Activated naive CD4-positive, alpha-beta T cell treated with anti-CD3 and anti-CD28 coated beads, Interleukin-2, amount 50 U/mL, for 72 hours (primary cell): ENCODE results near the gene DGKA. TPM values are rescaled to one million over a fixed set of nuclear protein-coding genes. Genes with fewer than 3 reads are reported as not detected.
"Not testable (repeated sequence)": the region's sequence is repeated elsewhere in the genome, so short reads cannot be mapped to it uniquely, and the experiment has no call there.

Experiments used
- ATAC-seq, 2 donors: fragments of 150-1000 bp; cut with Tn5 transposase; 2 replicates each; pipeline ENCODE4 v1.10.0; 2021; ENCODE audit warnings: mild to moderate bottlenecking in 2 of 2, moderate library complexity in 2 of 2
- DNase-seq, 2 donors: peaks; one replicate each; pipeline ENCODE4 v3.0.0; 2021 to 2022; ENCODE audit warnings: low spot score in 2 of 2
- H3K27ac Mint-ChIP-seq, 2 donors: one replicate each; pipeline ENCODE4 v1.8.0; 2022; ENCODE audit warnings: mild to moderate bottlenecking in 2 of 2, mixed read lengths in 2 of 2
- H3K36me3 Mint-ChIP-seq, 2 donors: one replicate each; pipeline ENCODE4 v1.8.0; 2022; ENCODE audit warnings: mixed read lengths in 2 of 2
- H3K9me3 Mint-ChIP-seq, 2 donors: one replicate each; pipeline ENCODE4 v1.8.0; 2022; ENCODE audit warnings: mixed read lengths in 2 of 2
- total RNA-seq, 2 donors: library from RNA; stranded (reverse); gene quantifications; one replicate each; pipeline ENCODE4 v1.2.3, GENCODE V29; 2022

The DGKA gene
- total RNA-seq, 2 donors from 2014 or later = 386 to 441 TPM

DNA sequence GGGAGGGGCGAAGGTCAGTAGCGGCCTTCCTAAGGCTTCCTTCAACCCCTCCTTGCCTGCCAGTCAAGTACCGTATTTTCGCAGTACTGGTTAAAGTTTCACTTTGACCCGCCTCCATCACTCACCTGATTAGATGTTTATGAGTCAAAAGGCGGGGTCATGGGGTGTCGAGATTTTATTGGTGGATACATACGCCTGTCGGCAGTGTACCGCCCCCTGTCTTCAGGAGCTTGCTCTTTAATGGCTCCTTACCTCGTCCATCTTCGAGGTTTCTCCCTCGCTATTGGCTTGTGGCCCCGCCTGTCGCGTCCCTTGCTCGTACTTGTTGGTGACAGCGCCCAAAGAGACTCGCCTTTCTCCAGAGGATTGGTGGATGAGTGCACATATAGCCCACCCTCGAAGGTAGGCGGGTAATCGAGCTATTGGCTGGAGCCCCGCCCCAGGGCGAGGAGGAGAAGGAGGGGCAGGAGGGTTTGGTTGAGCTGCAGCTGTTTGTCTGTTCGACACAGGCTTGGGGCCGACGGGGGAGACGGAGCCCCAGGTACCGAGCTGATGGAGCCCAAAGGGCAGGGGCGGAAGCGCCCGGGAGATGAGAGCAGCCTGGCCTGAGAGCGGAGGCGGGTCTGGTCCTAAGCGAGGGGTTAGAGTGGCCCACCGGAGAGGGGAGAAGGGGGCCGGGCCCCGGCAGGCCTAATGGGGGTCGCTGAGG is 42.8 kb downstream of the DGKA start, which contains the start of gene RAB5B:
Gene RAB5B, plus strand, starts transcription at position 480 of the 709 bp plus-strand sequence. CDS start 12,883 bp downstream, outside the sequence.
- DNase-seq (peak; percentile 95 to 99), ATAC-seq (peak; percentile 90 to 93)
- Mint-ChIP-seq H3K9me3 (no peaks in the 10 kb centered on the region), H3K27ac (no peak within 1 kb of the TSS), H3K36me3 (peaks cover 0 to 9% of the 10 kb centered on the region in 2 donors)

DNA sequence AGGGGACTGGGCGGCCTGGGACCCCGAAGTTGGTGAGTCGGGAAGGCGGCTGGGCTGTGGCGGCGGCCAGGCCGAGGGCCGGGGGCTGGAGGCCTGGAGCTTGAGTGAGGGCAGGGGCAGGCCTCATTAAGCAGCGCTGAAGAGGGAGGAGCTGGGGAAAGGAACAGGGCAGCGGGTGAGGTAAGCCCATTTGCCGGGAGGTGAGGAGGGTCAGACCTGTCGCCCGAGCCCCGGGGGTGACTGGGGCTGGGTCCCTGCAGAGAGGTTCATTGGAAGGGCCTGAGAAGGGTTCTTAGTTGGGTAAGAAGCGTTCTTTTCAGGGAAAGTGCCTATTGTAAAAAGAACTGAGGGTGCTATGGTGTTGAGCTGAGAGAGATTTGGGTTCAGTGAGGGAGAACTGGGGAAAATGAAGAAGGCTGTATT is 43.4 kb downstream of the DGKA start:
- Mint-ChIP-seq H3K9me3 (no peaks in the 10 kb centered on the region), H3K27ac (no peak overlapping the region), H3K36me3 (peaks cover 0 to 9% of the 10 kb centered on the region in 2 donors)
- ATAC-seq = peak; percentile 12 to 21
- peak in 1 of 2 donors; percentile 42 for DNase-seq

DNA sequence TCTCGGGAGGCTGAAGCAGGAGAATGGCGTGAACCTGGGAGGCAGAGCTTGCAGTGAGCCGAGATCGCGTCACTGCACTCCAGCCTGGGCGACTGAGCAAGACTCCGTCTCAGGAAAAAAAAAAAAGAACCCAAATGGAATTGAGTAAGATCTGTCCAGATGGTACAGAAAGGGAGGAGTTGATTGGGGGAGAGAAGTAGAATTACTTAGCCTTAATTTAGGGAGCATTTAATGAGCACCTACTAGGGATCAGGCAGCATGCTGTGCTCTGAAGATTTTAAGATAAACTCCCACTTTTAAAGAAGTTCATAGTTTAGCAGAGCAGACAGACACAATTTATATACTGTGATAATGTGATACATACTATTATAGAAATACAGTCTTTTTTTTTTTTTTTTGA is 47.4 kb downstream of the DGKA start:
- H3K27ac Mint-ChIP-seq = peak overlapping the region in 1 of 2 donors; percentile 48
- no peak for ATAC-seq
- H3K9me3 Mint-ChIP-seq = no peaks in the 10 kb centered on the region
- DNase-seq = no peak
- H3K36me3 Mint-ChIP-seq = peaks cover 0 to 9% of the 10 kb centered on the region in 2 donors

DNA sequence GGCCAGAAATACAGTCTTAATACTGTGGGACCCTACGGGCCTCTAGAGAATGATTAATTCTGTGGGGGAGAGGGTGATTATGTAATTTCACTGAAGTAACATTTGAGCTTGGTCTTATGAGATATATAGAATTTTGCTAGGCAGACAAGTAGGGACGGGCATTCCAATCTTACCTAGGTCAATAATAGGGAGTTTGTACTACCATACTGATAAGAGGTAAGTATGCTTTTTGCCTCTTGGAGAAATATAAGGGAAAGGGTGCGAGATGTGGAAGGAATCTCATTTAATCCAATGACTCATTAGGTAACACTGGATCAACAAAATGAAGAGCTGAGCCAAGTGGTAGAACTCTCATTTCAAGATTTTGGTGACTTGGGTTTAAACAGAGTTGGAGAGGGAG is 48.1 kb downstream of the DGKA start:
- H3K36me3 Mint-ChIP-seq = peaks cover 0 to 9% of the 10 kb centered on the region in 2 donors
- H3K27ac Mint-ChIP-seq = no peak overlapping the region
- no peak for DNase-seq
- ATAC-seq = no peak
- no peaks in the 10 kb centered on the region for H3K9me3 Mint-ChIP-seq

DNA sequence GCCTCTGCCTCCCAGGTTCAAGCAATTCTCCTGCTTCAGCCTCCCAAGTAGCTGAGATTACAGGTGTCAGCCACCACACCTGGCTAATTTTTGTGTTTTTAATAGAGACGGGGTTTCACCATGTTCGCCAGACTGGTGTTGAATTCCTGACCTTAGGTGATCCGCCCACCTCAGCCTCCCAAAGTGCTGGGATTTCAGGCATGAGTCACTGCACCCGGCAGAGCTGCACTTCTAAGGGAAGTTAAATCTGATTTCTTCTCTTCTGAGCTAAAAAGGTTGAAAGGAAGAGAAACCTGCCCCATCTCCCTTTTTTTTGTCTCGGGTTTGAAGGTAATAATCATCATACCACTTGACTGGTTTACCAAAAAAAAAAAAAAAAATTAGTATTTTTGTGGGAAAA is 50.9 kb downstream of the DGKA start:
- not testable (repeated sequence) for ATAC-seq, H3K27ac Mint-ChIP-seq, H3K9me3 Mint-ChIP-seq, H3K36me3 Mint-ChIP-seq, DNase-seq

DNA sequence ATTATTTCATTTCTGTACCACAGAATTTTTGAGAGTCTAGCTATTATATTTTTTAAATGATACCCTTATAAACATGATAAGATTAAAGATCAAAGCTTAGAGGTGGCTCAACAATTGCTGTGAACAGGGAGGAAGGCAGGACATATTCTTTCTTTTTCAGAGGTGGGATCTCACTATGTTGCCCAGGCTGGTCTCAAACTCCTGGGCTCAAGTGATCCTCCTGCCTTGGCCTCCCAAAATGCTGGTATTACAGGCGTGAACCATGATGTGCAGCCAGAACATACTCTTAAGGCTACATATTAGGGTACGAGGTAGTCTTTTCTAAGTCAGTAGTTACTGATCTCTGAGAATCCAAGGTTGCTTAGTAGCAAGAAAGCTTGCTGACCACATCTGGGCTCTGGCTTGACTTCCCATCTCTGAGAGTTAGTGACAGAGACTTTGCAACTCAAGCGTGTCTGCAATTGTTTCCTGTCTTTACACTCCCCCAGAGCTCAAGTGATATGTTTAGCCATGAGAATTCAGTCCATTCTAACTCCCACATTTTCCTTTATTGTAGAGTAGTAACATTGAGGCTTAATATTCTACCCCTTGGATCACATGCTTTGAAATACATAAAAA is 51.5 kb downstream of the DGKA start:
- no peak for ATAC-seq
- H3K36me3 Mint-ChIP-seq = peaks cover 0 to 9% of the 10 kb centered on the region in 2 donors
- DNase-seq = no peak
- H3K27ac Mint-ChIP-seq = no peak overlapping the region
- no peaks in the 10 kb centered on the region for H3K9me3 Mint-ChIP-seq

DNA sequence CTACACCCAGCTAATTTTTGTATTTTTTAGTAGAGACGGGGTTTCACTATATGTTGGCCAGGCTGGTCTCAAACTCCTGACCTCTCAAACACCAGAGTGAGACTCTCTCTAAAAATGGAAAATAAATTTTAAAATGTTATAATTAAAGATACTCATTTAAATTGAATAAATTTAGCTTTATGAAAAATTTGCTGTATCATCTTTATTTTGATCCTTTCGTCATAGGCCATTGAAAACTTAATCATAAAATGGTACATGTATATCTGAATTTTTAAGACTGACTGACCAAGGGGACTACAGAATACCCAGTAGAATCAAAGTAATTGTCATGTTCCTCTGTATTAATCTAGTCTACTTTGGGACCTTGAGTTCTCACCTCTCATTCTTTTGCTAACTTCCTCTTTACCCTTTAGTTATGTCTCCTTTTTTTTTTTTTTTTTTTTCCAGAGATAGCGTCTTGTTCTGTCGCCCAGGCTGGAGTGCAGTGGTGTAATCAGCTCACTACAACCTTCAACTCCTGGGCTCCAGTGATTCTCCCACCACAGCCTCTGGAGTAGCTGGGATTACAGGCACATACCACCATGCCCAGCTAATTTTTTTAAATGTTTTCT is 52.4 kb downstream of the DGKA start:
- H3K36me3 Mint-ChIP-seq = peaks cover 0 to 1% of the 10 kb centered on the region in 2 donors
- H3K9me3 Mint-ChIP-seq = no peaks in the 10 kb centered on the region
- DNase-seq (no peak), ATAC-seq (no peak)
- H3K27ac Mint-ChIP-seq = no peak overlapping the region

DNA sequence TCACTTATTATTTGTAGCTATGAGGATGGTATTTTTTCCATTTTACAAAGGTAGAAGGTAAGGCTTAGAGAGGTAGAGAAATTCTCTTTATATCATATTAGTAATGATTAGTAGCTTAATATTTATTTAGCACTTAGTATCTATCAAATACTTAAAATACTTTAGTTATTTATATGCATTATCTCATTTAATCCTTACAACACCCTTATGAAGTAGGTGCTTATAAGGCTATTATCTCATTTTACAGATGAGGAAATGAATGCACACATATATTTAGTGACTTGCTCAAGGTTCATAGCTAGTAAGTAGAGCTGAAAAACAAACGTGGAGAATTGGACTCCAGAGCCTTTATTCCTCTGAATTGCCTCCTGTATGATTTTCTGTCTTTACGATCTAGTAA is 53.9 kb downstream of the DGKA start:
- ATAC-seq = no peak
- Mint-ChIP-seq H3K9me3 (no peaks in the 10 kb centered on the region), H3K27ac (no peak overlapping the region), H3K36me3 (peaks cover 2 to 4% of the 10 kb centered on the region in 2 donors)
- DNase-seq = no peak

DNA sequence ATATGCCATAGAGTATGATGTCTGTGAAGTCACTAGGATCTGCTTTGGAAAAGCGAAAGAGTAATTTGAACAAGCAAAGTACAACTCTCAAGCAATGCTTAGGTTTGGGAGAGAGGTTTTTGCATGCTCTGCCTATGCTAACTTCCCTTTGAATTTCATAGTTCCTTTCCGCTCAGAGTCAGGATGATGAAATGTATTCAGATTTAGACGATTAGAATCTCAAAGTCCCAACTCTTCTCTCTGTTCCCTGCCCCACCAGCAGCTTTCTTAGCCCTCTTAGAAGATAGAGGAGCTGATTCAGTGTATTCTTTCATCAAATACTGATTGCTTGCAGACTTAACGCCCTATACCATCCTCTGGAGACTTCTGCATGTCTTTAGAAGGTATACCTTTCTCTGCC is 54.4 kb downstream of the DGKA start:
- Mint-ChIP-seq H3K9me3 (no peaks in the 10 kb centered on the region), H3K36me3 (peaks cover 6 to 7% of the 10 kb centered on the region in 2 donors), H3K27ac (peak overlapping the region in 1 of 2 donors; percentile 56)
- ATAC-seq (no peak), DNase-seq (no peak)

DNA sequence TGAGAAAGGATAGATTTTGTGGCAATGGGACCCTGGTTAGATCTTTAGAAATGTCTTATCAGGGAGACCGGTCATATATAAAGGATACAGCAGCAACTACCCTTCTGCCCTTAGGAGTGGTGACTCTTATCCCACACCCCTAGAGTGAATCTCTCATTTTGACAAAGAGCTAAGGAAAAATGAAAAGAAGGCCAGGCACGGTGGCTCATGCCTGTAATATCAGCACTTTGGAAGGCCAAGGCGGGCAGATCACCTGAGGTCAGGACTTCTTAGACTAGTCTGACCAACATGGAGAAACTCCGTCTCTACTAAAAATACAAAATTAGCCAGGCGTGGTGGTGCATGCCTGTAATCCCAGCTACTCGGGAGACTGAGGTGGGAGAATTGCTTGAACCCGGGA is 55.0 kb downstream of the DGKA start:
- ATAC-seq, H3K9me3 Mint-ChIP-seq: not testable (repeated sequence)
- Mint-ChIP-seq H3K36me3 (peaks cover 6 to 13% of the 10 kb centered on the region in 2 donors), H3K27ac (peak overlapping the region; percentile 56 to 66)
- peak in 1 of 2 donors; percentile 7 for DNase-seq

DNA sequence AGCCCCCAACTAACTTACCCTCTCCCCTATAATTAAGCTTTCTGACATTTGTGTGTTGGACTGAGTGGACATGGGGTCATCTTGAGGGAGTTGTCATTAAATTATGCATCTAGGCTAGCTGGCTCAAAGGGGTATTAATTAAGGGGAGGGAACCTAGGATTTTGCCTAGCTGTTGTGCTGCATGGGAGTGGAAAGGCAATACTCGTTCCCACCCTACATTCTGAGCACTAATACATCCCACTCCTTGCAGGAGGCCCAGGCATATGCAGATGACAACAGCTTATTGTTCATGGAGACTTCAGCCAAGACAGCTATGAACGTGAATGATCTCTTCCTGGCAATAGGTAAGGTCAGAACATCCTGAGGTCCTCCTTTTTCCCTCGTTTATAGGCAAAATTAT is 60.1 kb downstream of the DGKA start:
- peaks cover 6 to 23% of the 10 kb centered on the region in 2 donors for H3K36me3 Mint-ChIP-seq
- no peak for ATAC-seq
- H3K27ac Mint-ChIP-seq = no peak overlapping the region
- no peak for DNase-seq
- no peaks in the 10 kb centered on the region for H3K9me3 Mint-ChIP-seq

DNA sequence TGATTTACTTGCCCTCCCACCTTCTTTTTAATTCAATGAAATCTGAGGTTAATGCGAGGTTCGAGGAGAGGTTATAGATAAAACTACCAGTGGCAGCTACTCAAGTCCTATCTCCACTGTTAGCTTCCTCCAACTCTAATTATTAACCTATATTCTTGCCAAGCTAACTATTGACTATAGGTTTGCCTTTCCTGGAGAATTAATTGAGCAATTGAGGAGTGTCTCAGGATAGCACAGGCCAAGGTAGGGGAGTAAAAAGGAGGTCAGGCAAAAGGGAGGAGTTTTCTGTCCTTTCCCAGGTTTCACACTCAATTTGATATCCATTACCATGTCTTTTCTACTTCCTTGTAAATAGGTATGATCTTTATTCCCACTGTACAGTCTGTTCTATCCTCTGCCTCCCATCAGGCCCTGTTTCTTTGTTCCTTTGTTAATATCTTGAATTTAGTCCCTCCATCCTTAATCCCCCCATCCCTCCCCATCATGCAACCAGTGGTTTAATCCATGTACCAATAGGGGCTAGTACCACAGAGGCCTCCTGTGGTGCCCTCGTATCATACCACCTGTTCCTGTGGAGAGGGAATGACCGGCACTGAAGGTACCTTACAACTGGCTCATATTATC is 62.4 kb downstream of the DGKA start:
- DNase-seq (no peak), ATAC-seq (no peak)
- Mint-ChIP-seq H3K36me3 (peaks cover 6 to 29% of the 10 kb centered on the region in 2 donors), H3K9me3 (no peaks in the 10 kb centered on the region), H3K27ac (peak overlapping the region in 1 of 2 donors; percentile 49)

DNA sequence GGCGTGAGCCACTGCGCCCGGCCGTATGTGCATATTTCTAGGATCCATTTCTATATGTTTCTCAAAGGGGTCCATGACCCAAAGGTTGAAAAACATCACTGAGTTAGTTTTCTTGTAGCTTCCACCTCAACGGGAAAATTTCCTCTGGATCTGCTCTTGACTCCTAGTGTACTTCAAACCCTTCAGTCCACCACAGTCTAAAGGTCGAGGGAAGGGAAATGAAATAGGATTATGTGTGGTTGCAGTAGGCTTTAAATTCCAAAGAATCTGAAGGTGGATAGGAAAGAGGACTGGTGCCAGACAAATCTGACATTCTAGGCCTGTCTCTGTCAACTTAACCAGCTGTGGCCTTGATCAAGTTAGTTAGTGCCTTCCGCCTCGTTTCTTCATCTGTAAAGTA is 64.4 kb downstream of the DGKA start:
- no peak for DNase-seq
- Mint-ChIP-seq H3K27ac (no peak overlapping the region), H3K36me3 (peaks cover 0 to 22% of the 10 kb centered on the region in 2 donors), H3K9me3 (no peaks in the 10 kb centered on the region)
- ATAC-seq = no peak

DNA sequence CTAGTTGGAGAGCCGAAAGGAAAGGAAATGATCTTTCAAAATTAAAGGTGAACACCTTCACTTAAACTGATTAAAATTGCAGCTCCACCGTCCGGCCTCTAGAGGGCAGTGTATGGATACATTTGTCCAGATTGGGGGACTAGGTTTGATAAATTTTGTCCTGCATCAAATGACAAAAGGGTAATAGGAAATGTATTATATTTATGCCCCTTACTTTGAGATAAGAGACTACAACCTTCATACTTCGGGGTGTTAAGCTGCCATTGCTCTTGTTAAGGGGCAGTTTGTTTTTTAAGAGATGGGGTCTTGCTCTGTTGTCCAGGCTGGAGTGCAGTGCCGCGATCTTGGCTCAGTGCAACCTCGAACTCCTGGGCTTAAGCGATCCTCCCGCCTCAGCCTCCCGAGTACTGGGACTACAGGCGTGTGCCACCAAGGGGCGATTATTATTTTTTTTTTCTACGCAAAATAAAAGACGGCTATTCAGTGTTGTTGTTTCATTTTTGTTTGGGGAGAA is 65.3 kb downstream of the DGKA start:
- peak overlapping the region; percentile 44 to 66 for H3K27ac Mint-ChIP-seq
- H3K9me3 Mint-ChIP-seq = no peaks in the 10 kb centered on the region
- peak in 1 of 2 donors; percentile 71 for DNase-seq
- H3K36me3 Mint-ChIP-seq = peaks cover 0 to 13% of the 10 kb centered on the region in 2 donors
- ATAC-seq = peak in 1 of 2 donors; percentile 56

DNA sequence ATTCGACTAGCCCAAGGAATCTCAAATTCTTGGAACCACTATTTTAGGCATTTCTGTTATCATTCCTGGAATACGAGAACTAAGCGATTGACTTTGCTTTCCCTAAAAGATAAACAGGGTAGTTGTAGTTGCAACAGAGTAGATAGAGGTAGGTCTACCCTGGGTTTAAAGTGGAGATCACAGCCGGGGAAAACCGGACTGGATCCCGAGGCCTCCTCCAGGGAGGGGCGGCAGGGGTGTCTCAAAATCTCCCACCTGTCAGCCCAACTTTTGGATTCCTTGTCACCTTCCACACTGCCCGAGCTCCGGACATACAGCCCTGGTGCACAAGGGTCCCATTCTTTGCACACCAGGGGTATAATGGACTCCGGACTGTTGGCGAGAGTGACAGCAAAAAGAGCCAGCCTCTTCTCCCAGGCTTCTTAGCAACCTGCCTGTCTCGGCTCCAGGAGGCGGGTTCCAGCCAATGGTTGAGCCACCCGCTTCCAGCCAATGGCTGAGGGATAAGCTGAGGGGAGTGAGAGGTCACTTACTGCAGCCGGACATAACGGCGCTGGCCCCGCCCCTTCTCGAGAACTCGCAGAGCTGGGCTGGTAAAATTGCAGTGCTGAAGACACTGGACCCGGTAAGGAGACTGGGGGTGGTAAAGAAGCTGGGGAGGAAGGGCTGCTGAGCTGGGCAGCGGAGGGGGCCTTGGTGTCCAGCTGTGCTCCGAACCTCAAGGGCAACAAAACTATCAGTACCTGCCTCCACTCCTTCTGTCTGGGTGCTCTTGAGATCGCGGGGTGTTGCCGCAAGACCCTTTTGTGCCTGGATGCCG is 66.0 kb downstream of the DGKA start, which contains the start of gene SUOX:
Gene SUOX, plus strand, starts transcription at position 562 of the 820 bp plus-strand sequence. CDS start 4,946 bp downstream, outside the sequence.
- ATAC-seq = peak; percentile 89 to 99
- Mint-ChIP-seq H3K27ac (peak within 1 kb of the TSS; percentile 44 to 66), H3K36me3 (peaks cover 0 to 9% of the 10 kb centered on the region in 2 donors), H3K9me3 (no peaks in the 10 kb centered on the region)
- DNase-seq = peak; percentile 50 to 73

DNA sequence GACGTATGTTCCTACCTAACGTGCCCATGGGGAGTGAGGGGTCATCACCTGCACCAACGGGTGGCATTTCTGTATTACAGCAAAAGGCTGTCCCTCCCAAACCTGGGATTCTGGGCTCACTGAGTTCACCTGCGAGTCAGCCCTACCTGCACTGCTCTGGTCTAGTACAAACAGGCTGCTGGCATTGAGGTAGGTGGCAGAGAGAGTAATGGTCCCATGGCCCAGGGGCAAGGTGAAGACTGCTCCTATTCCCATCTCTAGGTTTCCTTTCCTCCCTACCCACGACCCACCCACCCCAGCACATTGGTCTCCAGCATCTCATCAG is 66.5 kb downstream of the DGKA start:
- H3K9me3 Mint-ChIP-seq = no peaks in the 10 kb centered on the region
- peaks cover 0 to 6% of the 10 kb centered on the region in 2 donors for H3K36me3 Mint-ChIP-seq
- DNase-seq = no peak
- peak in 1 of 2 donors; percentile 21 for ATAC-seq
- H3K27ac Mint-ChIP-seq = peak overlapping the region in 1 of 2 donors; percentile 66
